ENCODE measurements around the gene USB1. TPM values are rescaled to one million over a fixed set of nuclear protein-coding genes. Genes with fewer than 3 reads are reported as not detected.

USB1 gene
- total RNA-seq, 1 donor from 2014 or later: 14.9 TPM

- Mint-ChIP-seq H3K36me3 (no peaks in the 10 kb centered on the region), H3K4me3 (no peak overlapping the region), H3K9me3 (no peaks in the 10 kb centered on the region), H3K27ac (no peak overlapping the region), H3K27me3 (ENCODE audit: insufficient read depth, low read depth) (peaks cover 6% of the 10 kb centered on the region), H3K4me1 (peaks cover 2% of the 10 kb centered on the region)
- Histone ChIP-seq H3K4me3 (no peak overlapping the region), H3K4me1 (no peaks in the 10 kb centered on the region), H3K9me3 (ENCODE audit: low read depth) (no peaks in the 10 kb centered on the region), H2AFZ (replicated peaks) (no peak overlapping the region), H3F3A (ENCODE audit: low read depth) (no peaks in the 10 kb centered on the region), H3K36me3 (no peaks in the 10 kb centered on the region), H3K27ac (no peak overlapping the region), H3K9ac (no peak overlapping the region), H4K20me1 (ENCODE audit: low read depth) (no peaks in the 10 kb centered on the region), H3K79me2 (ENCODE audit: low read depth) (no peaks in the 10 kb centered on the region), H3K27me3 (no peaks in the 10 kb centered on the region), H3K4me2 (no peak overlapping the region)
- TF ChIP-seq CTCF (IDR thresholded peaks at IDR 0.05): no peak
- no peak for TF ChIP-seq EZH2phosphoT487 (IDR thresholded peaks at IDR 0.05)
- TF ChIP-seq EZH2 (IDR thresholded peaks at IDR 0.05): no peak
- no peak for DNase-seq (ENCODE audit: low spot score)
These were observed 37.0 kb downstream of the USB1 start for GRCh38 chr16:58038219-58038641.

- Histone ChIP-seq H4K20me1 (ENCODE audit: low read depth) (no peaks in the 10 kb centered on the region), H3K4me3 (no peak overlapping the region), H3K36me3 (no peaks in the 10 kb centered on the region), H3K4me1 (no peaks in the 10 kb centered on the region), H3K9me3 (ENCODE audit: low read depth) (no peaks in the 10 kb centered on the region), H3K27me3 (no peaks in the 10 kb centered on the region), H2AFZ (replicated peaks) (no peak overlapping the region), H3K9ac (no peak overlapping the region), H3K79me2 (ENCODE audit: low read depth) (no peaks in the 10 kb centered on the region), H3F3A (ENCODE audit: low read depth) (no peaks in the 10 kb centered on the region), H3K27ac (no peak overlapping the region), H3K4me2 (no peak overlapping the region)
- no peak overlapping the region for H3K4me3 Mint-ChIP-seq
- H3K36me3 Mint-ChIP-seq: no peaks in the 10 kb centered on the region
- no peak overlapping the region for H3K27ac Mint-ChIP-seq
- no peak for TF ChIP-seq CTCF (IDR thresholded peaks at IDR 0.05)
- H3K27me3 Mint-ChIP-seq (ENCODE audit: insufficient read depth, low read depth): peaks cover 6% of the 10 kb centered on the region
- H3K4me1 Mint-ChIP-seq: no peaks in the 10 kb centered on the region
- no peaks in the 10 kb centered on the region for H3K9me3 Mint-ChIP-seq
- no peak for DNase-seq (ENCODE audit: low spot score)
These were observed 38.8 kb downstream of the USB1 start for GRCh38 chr16:58039829-58040495.

GRCh38 chr16:58040496-58040846, 39.3 kb downstream of the USB1 start:
- H3K4me1 ChIP-seq: no peaks in the 10 kb centered on the region
- H3K27ac ChIP-seq: no peak overlapping the region
- H3K4me1 Mint-ChIP-seq: no peaks in the 10 kb centered on the region
- peaks cover 6% of the 10 kb centered on the region for H3K27me3 Mint-ChIP-seq (ENCODE audit: insufficient read depth, low read depth)
- H3K27ac Mint-ChIP-seq: no peak overlapping the region
- no peaks in the 10 kb centered on the region for H3K9me3 ChIP-seq (ENCODE audit: low read depth)
- H3F3A ChIP-seq (ENCODE audit: low read depth): no peaks in the 10 kb centered on the region
- no peaks in the 10 kb centered on the region for H3K36me3 ChIP-seq
- H3K9ac ChIP-seq: no peak overlapping the region
- no peak for DNase-seq (ENCODE audit: low spot score)
- no peak overlapping the region for H3K4me2 ChIP-seq
- no peaks in the 10 kb centered on the region for H4K20me1 ChIP-seq (ENCODE audit: low read depth)
- H3K36me3 Mint-ChIP-seq: no peaks in the 10 kb centered on the region
- no peak for TF ChIP-seq CTCF (IDR thresholded peaks at IDR 0.05)
- TF ChIP-seq EZH2phosphoT487 (IDR thresholded peaks at IDR 0.05): no peak
- no peak for TF ChIP-seq EZH2 (IDR thresholded peaks at IDR 0.05)
- H3K4me3 Mint-ChIP-seq: no peak overlapping the region
- H3K79me2 ChIP-seq (ENCODE audit: low read depth): no peaks in the 10 kb centered on the region
- no peak overlapping the region for H2AFZ ChIP-seq (replicated peaks)
- no peaks in the 10 kb centered on the region for H3K27me3 ChIP-seq
- H3K4me3 ChIP-seq: no peak overlapping the region
- H3K9me3 Mint-ChIP-seq: no peaks in the 10 kb centered on the region
